Dendritic cell treated with granulocyte-macrophage colony-stimulating factor and Interleukin-4, amounts not matched to agents 40 ng/mL and 50 ng/mL, for 4 days (primary cell): Measurements from ENCODE around the gene PPIF.

Source experiments
- H3K27ac Mint-ChIP-seq: one replicate; pipeline ENCODE4 v1.8.0; 2022; ENCODE audit warnings: mild to moderate bottlenecking, mixed read lengths
- H3K27me3 Mint-ChIP-seq: one replicate; pipeline ENCODE4 v1.8.0; 2022; ENCODE audit warnings: mild to moderate bottlenecking, mixed read lengths
- H3K36me3 Mint-ChIP-seq: one replicate; pipeline ENCODE4 v1.8.0; 2022; ENCODE audit warnings: low read depth, mixed read lengths
- H3K4me1 Mint-ChIP-seq: one replicate; pipeline ENCODE4 v1.8.0; 2022; ENCODE audit warnings: low read depth, mixed read lengths
- H3K4me3 Mint-ChIP-seq: one replicate; pipeline ENCODE4 v1.8.0; 2022; ENCODE audit warnings: mild to moderate bottlenecking, moderate library complexity, mixed read lengths
- H3K9me3 Mint-ChIP-seq: one replicate; pipeline ENCODE4 v1.8.0; 2022; ENCODE audit warnings: mixed read lengths
- intact Hi-C: fragments of 100-400 bp; cut with micrococcal nuclease; formaldehyde crosslinking; loops from one replicate; pipeline ENCODE4 v1.15.0; 2022

PPIF gene

GRCh38 chr10:79392506-79393176 lies 45.4 kb downstream of the PPIF start:
- H3K27me3 Mint-ChIP-seq, result peaks cover under 1% of the 10 kb centered on the region
- H3K27ac Mint-ChIP-seq, result peak overlapping the region; percentile 38
- H3K36me3 Mint-ChIP-seq, result peaks cover 50% of the 10 kb centered on the region
- intact Hi-C loops, result no loop called here
- H3K4me1 Mint-ChIP-seq, result peaks cover 50% of the 10 kb centered on the region
- H3K9me3 Mint-ChIP-seq, result no peaks in the 10 kb centered on the region
- H3K4me3 Mint-ChIP-seq, result no peak overlapping the region

- intact Hi-C loops, result no loop called here
- Mint-ChIP-seq H3K27me3 (peaks cover 1% of the 10 kb centered on the region), H3K9me3 (no peaks in the 10 kb centered on the region), H3K36me3 (peaks cover 51% of the 10 kb centered on the region), H3K4me3 (no peak overlapping the region), H3K27ac (peak overlapping the region; percentile 38), H3K4me1 (peaks cover 56% of the 10 kb centered on the region)
Observed at GRCh38 chr10:79393221-79393923, 46.1 kb downstream of the PPIF start.

GRCh38 chr10:79393924-79394610 lies 46.8 kb downstream of the PPIF start:
- Mint-ChIP-seq H3K4me1 (peaks cover 63% of the 10 kb centered on the region), H3K9me3 (no peaks in the 10 kb centered on the region), H3K27me3 (peaks cover 1% of the 10 kb centered on the region), H3K27ac (no peak overlapping the region), H3K36me3 (peaks cover 46% of the 10 kb centered on the region), H3K4me3 (no peak overlapping the region)
- intact Hi-C loops, result no loop called here

- Mint-ChIP-seq H3K4me3 (no peak overlapping the region), H3K9me3 (no peaks in the 10 kb centered on the region), H3K27me3 (peaks cover 1% of the 10 kb centered on the region), H3K36me3 (peaks cover 46% of the 10 kb centered on the region), H3K4me1 (peaks cover 69% of the 10 kb centered on the region), H3K27ac (no peak overlapping the region)
- intact Hi-C loops, result no loop called here
Observed at GRCh38 chr10:79394664-79395063, 47.4 kb downstream of the PPIF start.

- Mint-ChIP-seq H3K27ac (no peak overlapping the region), H3K36me3 (peaks cover 37% of the 10 kb centered on the region), H3K27me3 (peaks cover 2% of the 10 kb centered on the region), H3K9me3 (no peaks in the 10 kb centered on the region), H3K4me3 (no peak overlapping the region), H3K4me1 (peaks cover 75% of the 10 kb centered on the region)
- intact Hi-C loops, result no loop called here
Observed at GRCh38 chr10:79396520-79396919, 49.3 kb downstream of the PPIF start.

DNA sequence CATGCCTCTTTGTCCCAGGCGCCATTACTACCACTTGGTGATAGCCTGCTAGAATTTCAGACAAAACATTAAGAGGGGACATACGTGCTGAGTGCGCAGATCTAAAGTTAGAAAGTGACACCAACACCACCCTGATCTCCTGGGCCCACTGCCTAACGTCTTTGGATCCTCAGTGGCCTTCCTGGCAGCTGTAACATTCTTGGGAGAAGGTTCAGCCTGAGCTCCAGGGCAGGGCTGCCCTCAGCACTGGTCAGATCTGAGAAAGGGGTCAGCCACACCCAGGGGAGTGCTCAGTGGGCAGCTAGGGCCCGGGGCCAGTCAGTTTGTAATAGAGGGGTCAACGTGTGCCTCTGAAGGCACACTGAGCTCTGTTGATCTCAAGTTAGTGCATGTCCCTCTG lies 49.8 kb downstream of the PPIF start:
- peak overlapping the region; percentile 21 for H3K27ac Mint-ChIP-seq
- intact Hi-C loops, result no loop called here
- peaks cover 5% of the 10 kb centered on the region for H3K27me3 Mint-ChIP-seq
- no peak overlapping the region for H3K4me3 Mint-ChIP-seq
- peaks cover 75% of the 10 kb centered on the region for H3K4me1 Mint-ChIP-seq
- no peaks in the 10 kb centered on the region for H3K9me3 Mint-ChIP-seq
- H3K36me3 Mint-ChIP-seq, result peaks cover 32% of the 10 kb centered on the region

DNA sequence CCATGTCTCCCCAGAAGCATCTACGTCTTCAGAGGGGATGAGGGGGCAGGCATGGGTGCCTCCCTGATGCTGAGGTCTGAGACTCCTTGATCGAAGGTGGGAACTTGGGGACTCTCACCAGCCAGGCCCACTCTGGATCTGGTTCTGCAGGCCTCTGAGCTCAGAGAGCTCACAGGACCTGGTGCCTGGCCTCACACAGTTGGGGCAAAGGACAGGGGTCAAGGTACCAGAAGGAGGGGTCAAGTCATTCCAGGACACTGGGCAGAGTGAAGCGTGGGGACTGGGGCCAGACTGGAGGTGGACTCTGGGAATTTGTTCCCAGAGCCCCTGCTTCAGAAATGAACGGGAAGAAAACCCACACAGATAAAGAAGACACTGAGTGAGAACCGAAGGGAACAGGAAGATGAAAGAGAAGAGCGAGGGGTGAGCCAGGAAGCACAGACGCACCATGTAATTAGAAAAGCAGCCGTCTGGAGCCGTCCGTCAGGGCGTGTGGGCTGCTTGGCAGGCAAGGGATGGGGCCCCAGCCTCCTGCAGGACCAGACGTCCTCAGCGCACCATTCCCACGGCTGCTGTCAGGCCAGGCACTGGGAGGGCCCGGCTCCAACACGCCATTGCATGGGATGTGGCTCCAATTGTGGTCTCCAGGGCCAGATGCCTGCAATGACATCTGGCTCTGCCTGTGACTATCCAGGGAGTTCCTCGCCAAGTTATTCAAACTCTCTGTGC lies 50.5 kb downstream of the PPIF start:
- intact Hi-C loops, result no loop called here
- no peak overlapping the region for H3K4me3 Mint-ChIP-seq
- peaks cover 26% of the 10 kb centered on the region for H3K36me3 Mint-ChIP-seq
- peak overlapping the region; percentile 21 for H3K27ac Mint-ChIP-seq
- peaks cover 72% of the 10 kb centered on the region for H3K4me1 Mint-ChIP-seq
- H3K9me3 Mint-ChIP-seq, result no peaks in the 10 kb centered on the region
- H3K27me3 Mint-ChIP-seq, result peaks cover 6% of the 10 kb centered on the region

DNA sequence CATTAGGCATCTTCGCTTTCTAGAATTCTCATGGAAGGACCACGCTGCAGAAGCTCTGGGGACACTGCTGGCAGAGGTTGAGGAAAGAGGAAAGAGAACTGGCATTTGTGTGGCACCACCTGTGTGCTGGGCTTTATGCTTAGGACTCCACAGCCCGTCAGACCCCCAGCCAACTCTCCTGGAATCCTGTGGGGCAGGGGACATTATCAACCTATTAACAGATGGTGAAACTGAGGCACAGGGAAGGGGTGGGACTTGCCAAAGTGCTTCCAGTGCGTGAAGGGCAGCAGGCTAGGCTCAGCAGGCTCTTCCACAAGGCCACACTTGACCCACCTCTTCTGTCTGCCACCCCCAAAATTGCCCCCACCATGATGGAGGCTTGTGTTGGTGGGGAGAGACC lies 51.4 kb downstream of the PPIF start:
- Mint-ChIP-seq H3K27ac (peak overlapping the region; percentile 92), H3K9me3 (no peaks in the 10 kb centered on the region), H3K36me3 (peaks cover 20% of the 10 kb centered on the region), H3K4me3 (no peak overlapping the region), H3K27me3 (peaks cover 13% of the 10 kb centered on the region), H3K4me1 (peaks cover 74% of the 10 kb centered on the region)
- intact Hi-C loops, result no loop called here

GRCh38 chr10:79399223-79399831 lies 52.1 kb downstream of the PPIF start:
- peak overlapping the region; percentile 92 for H3K27ac Mint-ChIP-seq

GRCh38 chr10:79400146-79401004 lies 53.1 kb downstream of the PPIF start:
- Mint-ChIP-seq H3K9me3 (no peaks in the 10 kb centered on the region), H3K4me1 (peaks cover 91% of the 10 kb centered on the region), H3K27me3 (peaks cover 21% of the 10 kb centered on the region), H3K36me3 (peaks cover 12% of the 10 kb centered on the region), H3K27ac (peak overlapping the region; percentile 92), H3K4me3 (no peak overlapping the region)
- intact Hi-C loops, result no loop called here

More at GRCh38 chr10:79399223-79399831, 52.1 kb downstream of the PPIF start:
- intact Hi-C loops, result no loop called here
- Mint-ChIP-seq H3K27me3 (peaks cover 16% of the 10 kb centered on the region), H3K4me3 (peak overlapping the region; percentile 60), H3K9me3 (no peaks in the 10 kb centered on the region), H3K4me1 (peaks cover 81% of the 10 kb centered on the region), H3K36me3 (peaks cover 13% of the 10 kb centered on the region)

GRCh38 chr10:79401015-79401921 lies 54.0 kb downstream of the PPIF start:
- H3K4me3 Mint-ChIP-seq, result no peak overlapping the region
- peaks cover 21% of the 10 kb centered on the region for H3K36me3 Mint-ChIP-seq
- peaks cover 93% of the 10 kb centered on the region for H3K4me1 Mint-ChIP-seq
- no peak overlapping the region for H3K27ac Mint-ChIP-seq
- no peaks in the 10 kb centered on the region for H3K9me3 Mint-ChIP-seq
- H3K27me3 Mint-ChIP-seq, result peaks cover 23% of the 10 kb centered on the region
- intact Hi-C loops, result no loop called here

- no peak overlapping the region for H3K4me3 Mint-ChIP-seq
- peaks cover 96% of the 10 kb centered on the region for H3K4me1 Mint-ChIP-seq
- intact Hi-C loops, result no loop called here
- H3K27ac Mint-ChIP-seq, result peak overlapping the region; percentile 26
- H3K9me3 Mint-ChIP-seq, result no peaks in the 10 kb centered on the region
- peaks cover 25% of the 10 kb centered on the region for H3K36me3 Mint-ChIP-seq
- peaks cover 32% of the 10 kb centered on the region for H3K27me3 Mint-ChIP-seq
Observed at GRCh38 chr10:79402625-79402946, 55.3 kb downstream of the PPIF start.
